T-cell (primary cell): ENCODE measurements around the gene MIER1. TPM values are rescaled to one million over a fixed set of nuclear protein-coding genes. Genes with fewer than 3 reads are reported as not detected.

ENCODE experiments used
- ATAC-seq, 4 experiments: fragments of 200-7000 bp in 3 of 4; fragments of 150-1000 bp in 1 of 4; cut with Tn5 transposase; replicated peaks in 1 of 4; 1 replicate in 3 of 4; 2 replicates in 1 of 4; pipeline ENCODE4 v1.10.0; 2021; ENCODE audit warnings: moderate library complexity in 3 of 4, mild to moderate bottlenecking in 2 of 4, moderate number of reproducible peaks in 1 of 4
- CTCF ChIA-PET, 2 donors: fragments of 300-600 bp; sonication (Branson Sonifier 250); formaldehyde crosslinking; loops; one replicate each; lab custom pipeline; 2022; ENCODE audit warnings: antibody characterized with exemption in 2 of 2; lab: Charles Lee
- POLR2A ChIA-PET, 2 donors: fragments of 300-600 bp; sonication (Branson Sonifier 250); formaldehyde crosslinking; loops; one replicate each; lab custom pipeline; 2022; ENCODE audit warnings: antibody characterized with exemption in 2 of 2; lab: Charles Lee
- DNase-seq, 35 experiments: peaks; one replicate each; pipeline versions ENCODE4 v3.0.0 to v3.0.0-alpha.2; 2013 to 2023
- H3K27ac ChIP-seq: one replicate; pipeline ENCODE4 v1.5.1; 2013; ENCODE audit warnings: low read length
- H3K27me3 ChIP-seq, 2 experiments: replicated peaks in 1 of 2; 1 replicate in 1 of 2; 2 replicates in 1 of 2; pipeline versions ENCODE4 v1.6.1 to v1.7.0; 2013; ENCODE audit warnings: low read length in 1 of 2, mixed read lengths in 1 of 2; ENCODE audit not compliant: control insufficient read depth in 2 of 2, insufficient read depth in 2 of 2; ENCODE audit errors: extremely low read depth in 1 of 2
- H3K36me3 ChIP-seq, 2 donors: 1 replicate in 1 of 2; 2 replicates in 1 of 2; pipeline versions ENCODE4 v1.6.1 to v1.7.0; 2013; ENCODE audit warnings: low read length in 1 of 2; ENCODE audit not compliant: control insufficient read depth in 2 of 2, insufficient read depth in 1 of 2; ENCODE audit errors: extremely low read depth in 1 of 2
- H3K4me1 ChIP-seq, 2 experiments: 1 replicate in 1 of 2; 2 replicates in 1 of 2; pipeline versions ENCODE4 v1.6.1 to v1.7.0; 2013; ENCODE audit warnings: low read length in 2 of 2, mixed read lengths in 1 of 2; ENCODE audit not compliant: insufficient read depth in 2 of 2, control insufficient read depth in 1 of 2; ENCODE audit errors: extremely low read depth in 1 of 2
- H3K4me3 ChIP-seq, 2 donors: 1 replicate in 1 of 2; 2 replicates in 1 of 2; pipeline versions ENCODE4 v1.5.1 to v1.7.0; 2013; ENCODE audit warnings: mild to moderate bottlenecking in 2 of 2, low read length in 1 of 2, moderate library complexity in 1 of 2; ENCODE audit not compliant: control insufficient read depth in 1 of 2; ENCODE audit errors: extremely low read depth in 1 of 2
- H3K9me3 ChIP-seq: 2 replicates; pipeline ENCODE4 v1.7.0; 2013
- H3K27ac Mint-ChIP-seq, 2 donors: one replicate each; pipeline ENCODE4 v1.8.0; 2020 to 2021; ENCODE audit warnings: mild to moderate bottlenecking in 2 of 2, mixed read lengths in 2 of 2
- H3K27me3 Mint-ChIP-seq, 2 donors: one replicate each; pipeline ENCODE4 v1.8.0; 2021 to 2022; ENCODE audit warnings: mixed read lengths in 2 of 2
- H3K36me3 Mint-ChIP-seq: one replicate; pipeline ENCODE4 v1.8.0; 2021; ENCODE audit warnings: mixed read lengths
- H3K4me1 Mint-ChIP-seq, 3 donors: one replicate each; pipeline ENCODE4 v1.8.0; 2020 to 2022; ENCODE audit warnings: mixed read lengths in 3 of 3, mild to moderate bottlenecking in 1 of 3
- H3K4me3 Mint-ChIP-seq, 3 donors: one replicate each; pipeline ENCODE4 v1.8.0; 2020 to 2022; ENCODE audit warnings: mild to moderate bottlenecking in 3 of 3, mixed read lengths in 3 of 3, moderate library complexity in 3 of 3
- H3K9me3 Mint-ChIP-seq, 3 donors: one replicate each; pipeline ENCODE4 v1.8.0; 2020 to 2022; ENCODE audit warnings: mixed read lengths in 3 of 3
- WGBS: methylation state at CpG from one replicate; pipeline ENCODE4 v1.1.5; 2013; ENCODE audit warnings: missing lambda C conversion rate; ENCODE audit not compliant: insufficient coverage; 5-methylcytosine and 5-hydroxymethylcytosine counted together
- total RNA-seq, 35 experiments: library from RNA in 6 of 35; stranded (reverse) in 6 of 35; fragments of 120-200 nt in 1 of 35; gene quantifications; one replicate each; pipeline versions ENCODE4 v1.2.1 to v1.2.4 and lab custom pipeline; 2013 to 2026

The MIER1 gene
- total RNA-seq, 5 donors from 2014 or later (not counting 1 experiment from before 2014, with no cell fraction given) = 55.3 to 77.1 (median 58.1) TPM

GRCh38 chr1:67019121-67019520 is 94.3 kb downstream of the MIER1 start:
- ChIA-PET POLR2A (no interaction called here), CTCF (interaction anchor here in 1 of 2 donors (0.5 to 1.3 kb wide), 2 partner anchors 24 to 457 kb away, joined by 3 to 4 read pairs; no protein-coding TSS in a partner anchor)
- no peak for DNase-seq
- H3K36me3 Mint-ChIP-seq = peaks cover 48% of the 10 kb centered on the region
- no peaks in the 10 kb centered on the region for H3K9me3 Mint-ChIP-seq
- no peak overlapping the region for H3K27ac ChIP-seq
- no peak for ATAC-seq
- H3K27me3 Mint-ChIP-seq = no peaks in the 10 kb centered on the region
- H3K27ac Mint-ChIP-seq = no peak overlapping the region
- no peak overlapping the region for H3K4me3 Mint-ChIP-seq
- H3K4me3 ChIP-seq = no peak overlapping the region
- H3K4me1 ChIP-seq = no peaks in the 10 kb centered on the region
- H3K9me3 ChIP-seq = no peaks in the 10 kb centered on the region
- H3K4me1 Mint-ChIP-seq = peaks cover 0 to 6% (median 2%) of the 10 kb centered on the region in 3 donors
- WGBS = 100% methylated on average over 2 of the region's 4 CpGs
- peaks cover 0 to 42% of the 10 kb centered on the region in 2 donors for H3K36me3 ChIP-seq
- no peaks in the 10 kb centered on the region for H3K27me3 ChIP-seq

- WGBS = 60% methylated on average over 1 of the region's 1 CpG
- Mint-ChIP-seq H3K27ac (no peak overlapping the region), H3K4me1 (peaks cover 0 to 6% (median 2%) of the 10 kb centered on the region in 3 donors), H3K36me3 (peaks cover 53% of the 10 kb centered on the region), H3K27me3 (no peaks in the 10 kb centered on the region), H3K4me3 (no peak overlapping the region), H3K9me3 (no peaks in the 10 kb centered on the region)
- Histone ChIP-seq H3K27ac (no peak overlapping the region), H3K4me1 (no peaks in the 10 kb centered on the region), H3K27me3 (no peaks in the 10 kb centered on the region), H3K9me3 (no peaks in the 10 kb centered on the region), H3K36me3 (peaks cover under 1 to 47% of the 10 kb centered on the region in 2 donors), H3K4me3 (no peak overlapping the region)
- POLR2A ChIA-PET = no interaction called here
- CTCF ChIA-PET = interaction anchor here in 1 of 2 donors (1.3 kb wide), 1 partner anchor 24 kb away, joined by 3 read pairs; no protein-coding TSS in a partner anchor
- ATAC-seq = no peak
- no peak for DNase-seq
Measured at GRCh38 chr1:67019600-67020136, 94.9 kb downstream of the MIER1 start.

GRCh38 chr1:67020304-67020703 is 95.5 kb downstream of the MIER1 start:
- Mint-ChIP-seq H3K36me3 (peaks cover 56% of the 10 kb centered on the region), H3K4me1 (peaks cover 0 to 6% (median 2%) of the 10 kb centered on the region in 3 donors), H3K4me3 (no peak overlapping the region), H3K9me3 (no peaks in the 10 kb centered on the region), H3K27me3 (no peaks in the 10 kb centered on the region), H3K27ac (no peak overlapping the region)
- CTCF ChIA-PET = interaction anchor here in 1 of 2 donors (1.3 kb wide), 1 partner anchor 25 kb away, joined by 3 read pairs; no protein-coding TSS in a partner anchor
- no peak overlapping the region for H3K4me3 ChIP-seq
- POLR2A ChIA-PET = no interaction called here
- no CpG with 5 or more reads among the region's 2 CpGs for whole genome bisulfite sequencing
- H3K9me3 ChIP-seq = no peaks in the 10 kb centered on the region
- H3K4me1 ChIP-seq = no peaks in the 10 kb centered on the region
- H3K27ac ChIP-seq = no peak overlapping the region
- no peak for ATAC-seq
- DNase-seq = no peak
- peaks cover 4 to 47% of the 10 kb centered on the region in 2 donors for H3K36me3 ChIP-seq
- H3K27me3 ChIP-seq = no peaks in the 10 kb centered on the region

- Mint-ChIP-seq H3K9me3 (no peaks in the 10 kb centered on the region), H3K27ac (no peak overlapping the region), H3K27me3 (no peaks in the 10 kb centered on the region), H3K4me1 (peaks cover 0 to 6% (median 3%) of the 10 kb centered on the region in 3 donors), H3K4me3 (no peak overlapping the region), H3K36me3 (peaks cover 59% of the 10 kb centered on the region)
- Histone ChIP-seq H3K4me1 (no peaks in the 10 kb centered on the region), H3K36me3 (peaks cover 4 to 47% of the 10 kb centered on the region in 2 donors), H3K4me3 (no peak overlapping the region), H3K9me3 (no peaks in the 10 kb centered on the region), H3K27me3 (no peaks in the 10 kb centered on the region), H3K27ac (no peak overlapping the region)
- ATAC-seq (no peak), DNase-seq (no peak)
- POLR2A ChIA-PET = no interaction called here
- WGBS = no CpG with 5 or more reads among the region's 2 CpGs
- CTCF ChIA-PET = no interaction called here
Measured at GRCh38 chr1:67020765-67021164, 96.0 kb downstream of the MIER1 start.

GRCh38 chr1:67029472-67029871 is 104.7 kb downstream of the MIER1 start:
- no peaks in the 10 kb centered on the region for H3K27me3 Mint-ChIP-seq
- peaks cover 3 to 13% (median 4%) of the 10 kb centered on the region in 3 donors for H3K4me1 Mint-ChIP-seq
- Histone ChIP-seq H3K9me3 (no peaks in the 10 kb centered on the region), H3K36me3 (peaks cover 4 to 6% of the 10 kb centered on the region in 2 donors), H3K4me3 (no peak overlapping the region), H3K27me3 (no peaks in the 10 kb centered on the region), H3K4me1 (no peaks in the 10 kb centered on the region), H3K27ac (no peak overlapping the region)
- no peak overlapping the region for H3K27ac Mint-ChIP-seq
- no CpG with 5 or more reads among the region's 1 CpG for WGBS
- H3K4me3 Mint-ChIP-seq = no peak overlapping the region
- ChIA-PET CTCF (no interaction called here), POLR2A (no interaction called here)
- DNase-seq (no peak), ATAC-seq (no peak)
- peaks cover 63% of the 10 kb centered on the region for H3K36me3 Mint-ChIP-seq
- no peaks in the 10 kb centered on the region for H3K9me3 Mint-ChIP-seq

GRCh38 chr1:67031121-67031858 is 106.5 kb downstream of the MIER1 start:
- H3K27ac Mint-ChIP-seq = no peak overlapping the region
- H3K27me3 Mint-ChIP-seq = no peaks in the 10 kb centered on the region
- WGBS = 100% methylated on average over 3 of the region's 5 CpGs
- Histone ChIP-seq H3K36me3 (peaks cover 0 to 3% of the 10 kb centered on the region in 2 donors), H3K4me3 (no peak overlapping the region), H3K27ac (no peak overlapping the region), H3K27me3 (no peaks in the 10 kb centered on the region), H3K9me3 (no peaks in the 10 kb centered on the region), H3K4me1 (no peaks in the 10 kb centered on the region)
- no peak overlapping the region for H3K4me3 Mint-ChIP-seq
- POLR2A ChIA-PET = no interaction called here
- H3K4me1 Mint-ChIP-seq = peaks cover 2 to 13% (median 3%) of the 10 kb centered on the region in 3 donors
- no peak for ATAC-seq
- DNase-seq = no peak
- peaks cover 68% of the 10 kb centered on the region for H3K36me3 Mint-ChIP-seq
- CTCF ChIA-PET = interaction anchor here in 1 of 2 donors (0.6 kb wide), 1 partner anchor 294 kb away, joined by 3 read pairs; no protein-coding TSS in a partner anchor
- H3K9me3 Mint-ChIP-seq = no peaks in the 10 kb centered on the region
